B cell (primary cell): ENCODE data around the gene ITGB2. TPM values are rescaled to one million over a fixed set of nuclear protein-coding genes. Genes with fewer than 3 reads are reported as not detected.

ENCODE experiments used
- ATAC-seq: fragments of 200-7000 bp; cut with Tn5 transposase; one replicate; pipeline ENCODE4 v1.10.0; 2021; ENCODE audit warnings: low read depth, mild to moderate bottlenecking, moderate number of reproducible peaks, moderate library complexity
- CTCF ChIA-PET: fragments of 350-600 bp; sonication (Branson Sonifier 250); formaldehyde crosslinking; loops from one replicate; lab custom pipeline; 2021; ENCODE audit warnings: antibody characterized with exemption, inconsistent platforms; lab: Charles Lee
- POLR2A ChIA-PET: fragments of 350-600 bp; sonication (Branson Sonifier 250); formaldehyde crosslinking; loops from one replicate; lab custom pipeline; 2021; ENCODE audit warnings: antibody characterized with exemption; lab: Charles Lee
- DNase-seq: peaks from one replicate; pipeline ENCODE4 v3.0.0; 2013
- H2AFZ ChIP-seq: 2 replicates; pipeline ENCODE4 v1.6.1; 2012; ENCODE audit warnings: mild to moderate bottlenecking, low read depth, low read length; ENCODE audit not compliant: insufficient read depth, poor library complexity, severe bottlenecking
- H3K27ac ChIP-seq, 2 donors: 1 replicate in 1 of 2; 2 replicates in 1 of 2; pipeline ENCODE4 v1.5.1; 2012 to 2013; ENCODE audit warnings: low read length in 2 of 2, mild to moderate bottlenecking in 2 of 2, moderate library complexity in 1 of 2
- H3K27me3 ChIP-seq, 4 experiments: fragments of 200-600 bp in 1 of 4; sonication (generic) in 1 of 4; replicated peaks in 1 of 4; 1 replicate in 2 of 4; 2 replicates in 2 of 4; pipeline versions ENCODE4 v1.6.1 to v1.7.0; 2013 to 2016; ENCODE audit warnings: low read length in 3 of 4, mild to moderate bottlenecking in 2 of 4, mixed read lengths in 1 of 4, moderate library complexity in 1 of 4; ENCODE audit not compliant: insufficient read depth in 4 of 4, control insufficient read depth in 3 of 4; ENCODE audit errors: control extremely low read depth in 1 of 4
- H3K36me3 ChIP-seq, 2 experiments: replicated peaks in 1 of 2; 1 replicate in 1 of 2; 2 replicates in 1 of 2; pipeline versions ENCODE4 v1.6.1 to v1.7.1; 2013; ENCODE audit warnings: low read length in 1 of 2; ENCODE audit not compliant: insufficient read depth in 2 of 2, control insufficient read depth in 1 of 2; ENCODE audit errors: control extremely low read depth in 1 of 2, extremely low read depth in 1 of 2
- H3K4me1 ChIP-seq, 2 donors: fragments of 200-600 bp in 1 of 2; sonication (generic) in 1 of 2; 1 replicate in 1 of 2; 2 replicates in 1 of 2; pipeline versions ENCODE4 v1.5.1 to v1.6.1; 2013 to 2017; ENCODE audit warnings: low read length in 2 of 2; ENCODE audit not compliant: control insufficient read depth in 2 of 2, insufficient read depth in 2 of 2
- H3K4me2 ChIP-seq: replicated peaks from 2 replicates; pipeline ENCODE3; 2012; ENCODE audit warnings: mild to moderate bottlenecking, low read depth, low read length; ENCODE audit not compliant: poor library complexity, severe bottlenecking
- H3K4me3 ChIP-seq, 5 experiments: fragments of 200-600 bp in 1 of 5; sonication (generic) in 1 of 5; 1 replicate in 3 of 5; 2 replicates in 2 of 5; pipeline versions ENCODE4 v1.5.1 to v1.7.0; 2011 to 2016; ENCODE audit warnings: low read length in 4 of 5, mild to moderate bottlenecking in 4 of 5, low read depth in 2 of 5, control low read depth in 1 of 5, moderate library complexity in 1 of 5; ENCODE audit not compliant: insufficient read depth in 1 of 5; ENCODE audit errors: control extremely low read depth in 1 of 5, extremely low read depth in 1 of 5
- H3K79me2 ChIP-seq: fragments of 200-600 bp; sonication (generic); one replicate; pipeline ENCODE4 v1.6.0; 2016; ENCODE audit warnings: low read length; ENCODE audit not compliant: control insufficient read depth, insufficient read depth
- H3K9ac ChIP-seq: fragments of 200-600 bp; sonication (generic); 2 replicates; pipeline ENCODE4 v1.6.1; 2017; ENCODE audit warnings: mild to moderate bottlenecking, low read length, moderate library complexity
- H3K9me3 ChIP-seq, 3 donors: one replicate each; pipeline versions ENCODE4 v1.6.1 to v1.7.1; 2013; ENCODE audit warnings: low read length in 2 of 3; ENCODE audit not compliant: control insufficient read depth in 2 of 3, insufficient read depth in 1 of 3; ENCODE audit errors: control extremely low read depth in 1 of 3
- H4K20me1 ChIP-seq: 2 replicates; pipeline ENCODE4 v1.6.0; 2012; ENCODE audit warnings: mild to moderate bottlenecking, low read length; ENCODE audit not compliant: insufficient read depth, control insufficient read depth, poor library complexity, severe bottlenecking
- H3K27ac Mint-ChIP-seq: one replicate; pipeline ENCODE4 v1.8.0; 2021; ENCODE audit warnings: mixed read lengths
- H3K27me3 Mint-ChIP-seq: one replicate; pipeline ENCODE4 v1.8.0; 2021; ENCODE audit warnings: mixed read lengths
- H3K4me1 Mint-ChIP-seq: one replicate; pipeline ENCODE4 v1.8.0; 2021; ENCODE audit warnings: mixed read lengths
- H3K4me3 Mint-ChIP-seq: one replicate; pipeline ENCODE4 v1.8.0; 2021; ENCODE audit warnings: mixed read lengths
- H3K9me3 Mint-ChIP-seq: one replicate; pipeline ENCODE4 v1.8.0; 2022; ENCODE audit warnings: mixed read lengths; ENCODE audit not compliant: insufficient read depth
- EZH2 ChIP-seq: IDR thresholded peaks from 2 replicates; pipeline ENCODE4 v1.6.1; 2012; ENCODE audit warnings: borderline replicate concordance, low read depth, mild to moderate bottlenecking, moderate library complexity, low read length; ENCODE audit not compliant: insufficient read depth, poor library complexity, severe bottlenecking
- WGBS: methylation state at CpG from one replicate; pipeline ENCODE4 v1.1.5; 2013; ENCODE audit warnings: missing lambda C conversion rate; ENCODE audit not compliant: insufficient coverage; 5-methylcytosine and 5-hydroxymethylcytosine counted together
- intact Hi-C: fragments of 100-400 bp; cut with micrococcal nuclease; formaldehyde crosslinking; loops from one replicate; pipeline ENCODE4 v1.10.0; 2022
- polyA plus RNA-seq: library from polyadenylated mRNA; depleted of rRNA; stranded (reverse); fragments of >200 nt; gene quantifications from 2 replicates; pipeline ENCODE4 v1.2.3, GENCODE V29; 2012
- total RNA-seq, 2 donors: library from RNA; stranded (reverse); fragments of 120-200 nt in 1 of 2; gene quantifications; 1 replicate in 1 of 2; 2 replicates in 1 of 2; pipeline versions ENCODE4 v1.2.3 to v1.2.4, GENCODE V29; 2013 to 2022
- TF ChIP-seq, protein P1 (sequence below): fragments of 200-600 bp; IDR thresholded peaks from one replicate; pipeline ENCODE4 v1.8.0; 2022; ENCODE audit warnings: antibody characterized with exemption, mild to moderate bottlenecking

Gene ITGB2
- total and polyA plus RNA-seq, 2 donors (not counting 1 experiment from before 2014, with no cell fraction given) = 102 to 368 TPM

DNA sequence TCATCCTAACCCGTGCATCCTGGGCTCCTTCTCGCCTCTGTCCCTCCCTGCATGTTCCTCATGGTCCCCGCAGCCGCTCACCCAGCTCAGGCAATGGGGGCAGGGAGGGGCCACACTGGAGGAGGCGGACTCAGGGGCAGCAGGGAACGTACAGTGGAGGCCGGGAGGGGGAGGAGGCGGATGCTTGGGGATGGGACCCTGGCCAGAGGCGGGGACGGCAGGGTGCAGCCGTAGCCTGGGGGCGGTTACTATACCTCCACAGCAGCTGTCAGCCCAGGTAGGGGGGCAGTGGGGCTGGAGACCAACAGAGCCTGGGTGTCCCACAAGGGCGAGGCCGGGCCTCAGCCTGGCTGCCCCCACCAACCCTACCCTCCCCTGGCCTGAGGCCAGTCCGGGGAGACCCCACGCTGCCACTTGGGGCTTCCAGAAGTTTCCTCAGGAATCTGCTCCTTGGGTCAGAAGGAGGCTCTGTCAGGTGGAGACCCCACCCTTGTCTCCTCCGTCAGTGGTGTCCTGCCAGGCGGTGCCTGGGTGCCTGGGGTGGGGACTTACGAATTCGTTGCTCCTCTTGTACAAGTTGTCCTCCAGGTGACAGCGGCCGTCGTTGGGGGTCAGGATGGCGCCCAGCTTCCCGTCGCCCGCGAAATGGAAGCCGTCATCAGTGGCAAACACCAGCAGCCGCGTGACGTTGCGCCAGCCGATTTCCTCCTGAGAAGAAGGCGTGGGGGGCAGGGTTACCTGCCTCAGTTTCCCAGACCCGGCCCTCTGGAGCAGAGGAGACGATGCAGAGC is 20.7 kb downstream of the ITGB2 start:
- Histone ChIP-seq H4K20me1 (peaks cover 61% of the 10 kb centered on the region), H3K36me3 (peaks cover 11 to 81% of the 10 kb centered on the region in 2 experiments), H3K4me1 (peaks cover 0 to 9% of the 10 kb centered on the region in 2 donors), H3K79me2 (peaks cover 9% of the 10 kb centered on the region), H3K4me2 (no peak overlapping the region), H3K27ac (no peak overlapping the region), H3K9ac (no peak overlapping the region), H3K4me3 (no peak overlapping the region), H3K9me3 (peaks cover 0 to 3% (median 0%) of the 10 kb centered on the region in 3 donors), H3K27me3 (no peaks in the 10 kb centered on the region), H2AFZ (no peak overlapping the region)
- H3K4me1 Mint-ChIP-seq = peaks cover 18% of the 10 kb centered on the region
- no peaks in the 10 kb centered on the region for H3K27me3 Mint-ChIP-seq
- intact Hi-C loops = no loop called here
- POLR2A ChIA-PET = no interaction called here
- TF ChIP-seq, protein P1, sequence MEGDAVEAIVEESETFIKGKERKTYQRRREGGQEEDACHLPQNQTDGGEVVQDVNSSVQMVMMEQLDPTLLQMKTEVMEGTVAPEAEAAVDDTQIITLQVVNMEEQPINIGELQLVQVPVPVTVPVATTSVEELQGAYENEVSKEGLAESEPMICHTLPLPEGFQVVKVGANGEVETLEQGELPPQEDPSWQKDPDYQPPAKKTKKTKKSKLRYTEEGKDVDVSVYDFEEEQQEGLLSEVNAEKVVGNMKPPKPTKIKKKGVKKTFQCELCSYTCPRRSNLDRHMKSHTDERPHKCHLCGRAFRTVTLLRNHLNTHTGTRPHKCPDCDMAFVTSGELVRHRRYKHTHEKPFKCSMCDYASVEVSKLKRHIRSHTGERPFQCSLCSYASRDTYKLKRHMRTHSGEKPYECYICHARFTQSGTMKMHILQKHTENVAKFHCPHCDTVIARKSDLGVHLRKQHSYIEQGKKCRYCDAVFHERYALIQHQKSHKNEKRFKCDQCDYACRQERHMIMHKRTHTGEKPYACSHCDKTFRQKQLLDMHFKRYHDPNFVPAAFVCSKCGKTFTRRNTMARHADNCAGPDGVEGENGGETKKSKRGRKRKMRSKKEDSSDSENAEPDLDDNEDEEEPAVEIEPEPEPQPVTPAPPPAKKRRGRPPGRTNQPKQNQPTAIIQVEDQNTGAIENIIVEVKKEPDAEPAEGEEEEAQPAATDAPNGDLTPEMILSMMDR = no peak
- TF ChIP-seq EZH2 = no peak
- H3K27ac Mint-ChIP-seq = no peak overlapping the region
- H3K9me3 Mint-ChIP-seq = no peaks in the 10 kb centered on the region
- DNase-seq (no peak), ATAC-seq (no peak)
- WGBS = 96% methylated on average over 34 of the region's 37 CpGs
- CTCF ChIA-PET = no interaction called here
- H3K4me3 Mint-ChIP-seq = no peak overlapping the region
